GM23338 (cell line): ENCODE measurements around the gene ACTR2.

Experiments used
- CREB1 ChIP-seq: fragments of 250-450 bp; sonication (Bioruptor Pico); IDR thresholded peaks from 2 replicates; pipeline ENCODE4 v1.5.0; 2020; ENCODE audit warnings: low read depth, mild to moderate bottlenecking, moderate library complexity
- EZH2 ChIP-seq: fragments of 200-600 bp; sonication (generic); IDR thresholded peaks from one replicate; pipeline ENCODE4 v1.8.0; 2017; ENCODE audit warnings: antibody characterized with exemption, mild to moderate bottlenecking, low read depth; ENCODE audit not compliant: unreplicated experiment
- EZH2phosphoT487 ChIP-seq: fragments of 200-600 bp; sonication (generic); IDR thresholded peaks from one replicate; pipeline ENCODE4 v1.8.1; 2018; ENCODE audit warnings: antibody characterized with exemption; ENCODE audit not compliant: unreplicated experiment
- JUNB ChIP-seq: IDR thresholded peaks from one replicate; pipeline ENCODE4 v1.6.1; 2016; ENCODE audit warnings: antibody characterized with exemption; ENCODE audit not compliant: unreplicated experiment
- NANOG ChIP-seq: IDR thresholded peaks from 2 replicates; pipeline ENCODE4 v1.6.1; 2016; ENCODE audit warnings: antibody characterized with exemption, borderline replicate concordance
- POLR2AphosphoS5 ChIP-seq: IDR thresholded peaks from 2 replicates; pipeline ENCODE4 v1.6.1; 2016; ENCODE audit warnings: antibody characterized with exemption, low read depth
- STAT1 ChIP-seq: IDR thresholded peaks from one replicate; pipeline ENCODE4 v1.6.1; 2016; ENCODE audit warnings: antibody characterized with exemption; ENCODE audit not compliant: unreplicated experiment
- ZNF114 ChIP-seq: fragments of 250-450 bp; sonication (Bioruptor Pico); IDR thresholded peaks from 2 replicates; pipeline ENCODE4 v1.5.0; 2020; ENCODE audit warnings: mild to moderate bottlenecking, moderate library complexity
- ZNF331 ChIP-seq: fragments of 250-450 bp; sonication (Bioruptor Pico); IDR thresholded peaks from 2 replicates; pipeline ENCODE4 v1.5.0; 2020; ENCODE audit warnings: low read depth, mild to moderate bottlenecking, moderate library complexity
- TF ChIP-seq, protein P1 (sequence below), 2 experiments: fragments of 200-600 bp in 1 of 2; sonication (generic) in 1 of 2; conservative IDR thresholded peaks; 2 replicates each; pipeline versions ENCODE4 v1.5.1 to v1.6.1; 2016 to 2017; ENCODE audit warnings: antibody characterized with exemption in 2 of 2, low read depth in 2 of 2, mild to moderate bottlenecking in 2 of 2, moderate library complexity in 1 of 2
- TF ChIP-seq, protein P2 (sequence below): IDR thresholded peaks from one replicate; pipeline ENCODE4 v1.6.1; 2018; ENCODE audit warnings: antibody characterized with exemption; ENCODE audit not compliant: unreplicated experiment
- TF ChIP-seq, protein P3 (sequence below): IDR thresholded peaks from 2 replicates; pipeline ENCODE4 v1.6.1; 2016; ENCODE audit warnings: antibody characterized with exemption
- TF ChIP-seq, protein P4 (sequence below): fragments of 250-450 bp; sonication (Bioruptor Pico); IDR thresholded peaks from 2 replicates; pipeline ENCODE4 v1.5.0; 2020; ENCODE audit warnings: mild to moderate bottlenecking, moderate library complexity

DNA sequence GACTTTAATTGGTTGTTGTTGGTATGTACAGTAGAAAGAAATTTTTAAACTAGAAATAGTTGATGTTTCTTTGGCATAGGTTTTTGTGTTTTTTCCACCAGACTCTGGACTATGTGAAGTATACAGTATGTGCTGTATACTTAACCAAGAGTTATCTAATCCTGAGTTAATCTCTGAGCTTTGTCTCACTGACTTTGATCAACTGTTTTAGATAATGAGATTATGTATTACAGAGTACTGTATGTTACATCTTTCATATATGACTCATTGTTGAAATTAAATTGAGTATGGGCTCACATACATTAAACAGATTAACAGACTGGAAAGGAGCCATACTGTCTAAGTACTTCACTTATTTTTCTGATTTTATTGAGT lies 38.0 kb downstream of the ACTR2 start:
- TF ChIP-seq, protein P1, sequence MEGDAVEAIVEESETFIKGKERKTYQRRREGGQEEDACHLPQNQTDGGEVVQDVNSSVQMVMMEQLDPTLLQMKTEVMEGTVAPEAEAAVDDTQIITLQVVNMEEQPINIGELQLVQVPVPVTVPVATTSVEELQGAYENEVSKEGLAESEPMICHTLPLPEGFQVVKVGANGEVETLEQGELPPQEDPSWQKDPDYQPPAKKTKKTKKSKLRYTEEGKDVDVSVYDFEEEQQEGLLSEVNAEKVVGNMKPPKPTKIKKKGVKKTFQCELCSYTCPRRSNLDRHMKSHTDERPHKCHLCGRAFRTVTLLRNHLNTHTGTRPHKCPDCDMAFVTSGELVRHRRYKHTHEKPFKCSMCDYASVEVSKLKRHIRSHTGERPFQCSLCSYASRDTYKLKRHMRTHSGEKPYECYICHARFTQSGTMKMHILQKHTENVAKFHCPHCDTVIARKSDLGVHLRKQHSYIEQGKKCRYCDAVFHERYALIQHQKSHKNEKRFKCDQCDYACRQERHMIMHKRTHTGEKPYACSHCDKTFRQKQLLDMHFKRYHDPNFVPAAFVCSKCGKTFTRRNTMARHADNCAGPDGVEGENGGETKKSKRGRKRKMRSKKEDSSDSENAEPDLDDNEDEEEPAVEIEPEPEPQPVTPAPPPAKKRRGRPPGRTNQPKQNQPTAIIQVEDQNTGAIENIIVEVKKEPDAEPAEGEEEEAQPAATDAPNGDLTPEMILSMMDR (conservative IDR thresholded peaks at IDR 0.05; ENCODE audit: low read depth in 2 of 2) = no peak
- TF ChIP-seq EZH2 = no peak
- TF ChIP-seq POLR2AphosphoS5 = no peak
- TF ChIP-seq CREB1 (CRISPR knock-in tag) = no peak
- TF ChIP-seq EZH2phosphoT487 = no peak
- TF ChIP-seq, protein P2, sequence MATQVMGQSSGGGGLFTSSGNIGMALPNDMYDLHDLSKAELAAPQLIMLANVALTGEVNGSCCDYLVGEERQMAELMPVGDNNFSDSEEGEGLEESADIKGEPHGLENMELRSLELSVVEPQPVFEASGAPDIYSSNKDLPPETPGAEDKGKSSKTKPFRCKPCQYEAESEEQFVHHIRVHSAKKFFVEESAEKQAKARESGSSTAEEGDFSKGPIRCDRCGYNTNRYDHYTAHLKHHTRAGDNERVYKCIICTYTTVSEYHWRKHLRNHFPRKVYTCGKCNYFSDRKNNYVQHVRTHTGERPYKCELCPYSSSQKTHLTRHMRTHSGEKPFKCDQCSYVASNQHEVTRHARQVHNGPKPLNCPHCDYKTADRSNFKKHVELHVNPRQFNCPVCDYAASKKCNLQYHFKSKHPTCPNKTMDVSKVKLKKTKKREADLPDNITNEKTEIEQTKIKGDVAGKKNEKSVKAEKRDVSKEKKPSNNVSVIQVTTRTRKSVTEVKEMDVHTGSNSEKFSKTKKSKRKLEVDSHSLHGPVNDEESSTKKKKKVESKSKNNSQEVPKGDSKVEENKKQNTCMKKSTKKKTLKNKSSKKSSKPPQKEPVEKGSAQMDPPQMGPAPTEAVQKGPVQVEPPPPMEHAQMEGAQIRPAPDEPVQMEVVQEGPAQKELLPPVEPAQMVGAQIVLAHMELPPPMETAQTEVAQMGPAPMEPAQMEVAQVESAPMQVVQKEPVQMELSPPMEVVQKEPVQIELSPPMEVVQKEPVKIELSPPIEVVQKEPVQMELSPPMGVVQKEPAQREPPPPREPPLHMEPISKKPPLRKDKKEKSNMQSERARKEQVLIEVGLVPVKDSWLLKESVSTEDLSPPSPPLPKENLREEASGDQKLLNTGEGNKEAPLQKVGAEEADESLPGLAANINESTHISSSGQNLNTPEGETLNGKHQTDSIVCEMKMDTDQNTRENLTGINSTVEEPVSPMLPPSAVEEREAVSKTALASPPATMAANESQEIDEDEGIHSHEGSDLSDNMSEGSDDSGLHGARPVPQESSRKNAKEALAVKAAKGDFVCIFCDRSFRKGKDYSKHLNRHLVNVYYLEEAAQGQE = no peak
- TF ChIP-seq ZNF331 (CRISPR knock-in tag) = no peak
- no peak for TF ChIP-seq JUNB
- TF ChIP-seq, protein P3, sequence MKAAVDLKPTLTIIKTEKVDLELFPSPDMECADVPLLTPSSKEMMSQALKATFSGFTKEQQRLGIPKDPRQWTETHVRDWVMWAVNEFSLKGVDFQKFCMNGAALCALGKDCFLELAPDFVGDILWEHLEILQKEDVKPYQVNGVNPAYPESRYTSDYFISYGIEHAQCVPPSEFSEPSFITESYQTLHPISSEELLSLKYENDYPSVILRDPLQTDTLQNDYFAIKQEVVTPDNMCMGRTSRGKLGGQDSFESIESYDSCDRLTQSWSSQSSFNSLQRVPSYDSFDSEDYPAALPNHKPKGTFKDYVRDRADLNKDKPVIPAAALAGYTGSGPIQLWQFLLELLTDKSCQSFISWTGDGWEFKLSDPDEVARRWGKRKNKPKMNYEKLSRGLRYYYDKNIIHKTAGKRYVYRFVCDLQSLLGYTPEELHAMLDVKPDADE = no peak
- TF ChIP-seq STAT1 = no peak
- TF ChIP-seq NANOG = no peak
- TF ChIP-seq, protein P4, sequence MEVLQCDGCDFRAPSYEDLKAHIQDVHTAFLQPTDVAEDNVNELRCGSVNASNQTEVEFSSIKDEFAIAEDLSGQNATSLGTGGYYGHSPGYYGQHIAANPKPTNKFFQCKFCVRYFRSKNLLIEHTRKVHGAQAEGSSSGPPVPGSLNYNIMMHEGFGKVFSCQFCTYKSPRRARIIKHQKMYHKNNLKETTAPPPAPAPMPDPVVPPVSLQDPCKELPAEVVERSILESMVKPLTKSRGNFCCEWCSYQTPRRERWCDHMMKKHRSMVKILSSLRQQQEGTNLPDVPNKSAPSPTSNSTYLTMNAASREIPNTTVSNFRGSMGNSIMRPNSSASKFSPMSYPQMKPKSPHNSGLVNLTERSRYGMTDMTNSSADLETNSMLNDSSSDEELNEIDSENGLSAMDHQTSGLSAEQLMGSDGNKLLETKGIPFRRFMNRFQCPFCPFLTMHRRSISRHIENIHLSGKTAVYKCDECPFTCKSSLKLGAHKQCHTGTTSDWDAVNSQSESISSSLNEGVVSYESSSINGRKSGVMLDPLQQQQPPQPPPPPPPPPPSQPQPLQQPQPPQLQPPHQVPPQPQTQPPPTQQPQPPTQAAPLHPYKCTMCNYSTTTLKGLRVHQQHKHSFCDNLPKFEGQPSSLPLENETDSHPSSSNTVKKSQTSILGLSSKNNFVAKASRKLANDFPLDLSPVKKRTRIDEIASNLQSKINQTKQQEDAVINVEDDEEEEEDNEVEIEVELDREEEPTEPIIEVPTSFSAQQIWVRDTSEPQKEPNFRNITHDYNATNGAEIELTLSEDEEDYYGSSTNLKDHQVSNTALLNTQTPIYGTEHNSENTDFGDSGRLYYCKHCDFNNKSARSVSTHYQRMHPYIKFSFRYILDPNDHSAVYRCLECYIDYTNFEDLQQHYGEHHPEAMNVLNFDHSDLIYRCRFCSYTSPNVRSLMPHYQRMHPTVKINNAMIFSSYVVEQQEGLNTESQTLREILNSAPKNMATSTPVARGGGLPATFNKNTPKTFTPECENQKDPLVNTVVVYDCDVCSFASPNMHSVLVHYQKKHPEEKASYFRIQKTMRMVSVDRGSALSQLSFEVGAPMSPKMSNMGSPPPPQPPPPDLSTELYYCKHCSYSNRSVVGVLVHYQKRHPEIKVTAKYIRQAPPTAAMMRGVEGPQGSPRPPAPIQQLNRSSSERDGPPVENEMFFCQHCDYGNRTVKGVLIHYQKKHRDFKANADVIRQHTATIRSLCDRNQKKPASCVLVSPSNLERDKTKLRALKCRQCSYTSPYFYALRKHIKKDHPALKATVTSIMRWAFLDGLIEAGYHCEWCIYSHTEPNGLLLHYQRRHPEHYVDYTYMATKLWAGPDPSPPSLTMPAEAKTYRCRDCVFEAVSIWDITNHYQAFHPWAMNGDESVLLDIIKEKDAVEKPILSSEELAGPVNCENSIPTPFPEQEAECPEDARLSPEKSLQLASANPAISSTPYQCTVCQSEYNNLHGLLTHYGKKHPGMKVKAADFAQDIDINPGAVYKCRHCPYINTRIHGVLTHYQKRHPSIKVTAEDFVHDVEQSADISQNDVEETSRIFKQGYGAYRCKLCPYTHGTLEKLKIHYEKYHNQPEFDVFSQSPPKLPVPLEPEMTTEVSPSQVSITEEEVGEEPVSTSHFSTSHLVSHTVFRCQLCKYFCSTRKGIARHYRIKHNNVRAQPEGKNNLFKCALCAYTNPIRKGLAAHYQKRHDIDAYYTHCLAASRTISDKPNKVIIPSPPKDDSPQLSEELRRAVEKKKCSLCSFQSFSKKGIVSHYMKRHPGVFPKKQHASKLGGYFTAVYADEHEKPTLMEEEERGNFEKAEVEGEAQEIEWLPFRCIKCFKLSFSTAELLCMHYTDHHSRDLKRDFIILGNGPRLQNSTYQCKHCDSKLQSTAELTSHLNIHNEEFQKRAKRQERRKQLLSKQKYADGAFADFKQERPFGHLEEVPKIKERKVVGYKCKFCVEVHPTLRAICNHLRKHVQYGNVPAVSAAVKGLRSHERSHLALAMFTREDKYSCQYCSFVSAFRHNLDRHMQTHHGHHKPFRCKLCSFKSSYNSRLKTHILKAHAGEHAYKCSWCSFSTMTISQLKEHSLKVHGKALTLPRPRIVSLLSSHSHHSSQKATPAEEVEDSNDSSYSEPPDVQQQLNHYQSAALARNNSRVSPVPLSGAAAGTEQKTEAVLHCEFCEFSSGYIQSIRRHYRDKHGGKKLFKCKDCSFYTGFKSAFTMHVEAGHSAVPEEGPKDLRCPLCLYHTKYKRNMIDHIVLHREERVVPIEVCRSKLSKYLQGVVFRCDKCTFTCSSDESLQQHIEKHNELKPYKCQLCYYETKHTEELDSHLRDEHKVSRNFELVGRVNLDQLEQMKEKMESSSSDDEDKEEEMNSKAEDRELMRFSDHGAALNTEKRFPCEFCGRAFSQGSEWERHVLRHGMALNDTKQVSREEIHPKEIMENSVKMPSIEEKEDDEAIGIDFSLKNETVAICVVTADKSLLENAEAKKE (CRISPR knock-in tag) = no peak
- TF ChIP-seq ZNF114 (CRISPR knock-in tag) = no peak
